ENCODE results near the gene HPGDS. TPM values are rescaled to one million over a fixed set of nuclear protein-coding genes. Genes with fewer than 3 reads are reported as not detected.

HPGDS gene
- total and polyA plus RNA-seq, 2 experiments from 2014 or later = not detected

DNA sequence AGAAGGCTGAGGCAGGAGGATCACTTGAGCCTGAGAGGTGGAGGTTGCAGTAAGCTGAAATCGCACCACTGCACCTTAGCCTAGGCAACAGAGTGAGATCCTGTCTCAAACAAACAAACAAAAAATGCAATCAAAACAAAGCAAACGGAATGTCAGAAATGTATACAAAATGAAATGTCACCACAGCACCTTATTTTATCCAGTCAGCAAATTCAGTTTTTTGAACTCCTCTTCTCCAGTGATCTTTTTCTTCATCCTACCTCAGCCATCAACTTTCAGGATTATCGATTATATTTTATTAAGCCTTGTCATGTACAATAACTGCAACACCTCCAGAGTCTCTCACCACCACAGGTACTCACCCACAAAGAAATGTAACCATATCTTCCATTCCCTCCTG lies 31.1 kb upstream of the HPGDS start (continued):
- TF ChIP-seq, protein P1, sequence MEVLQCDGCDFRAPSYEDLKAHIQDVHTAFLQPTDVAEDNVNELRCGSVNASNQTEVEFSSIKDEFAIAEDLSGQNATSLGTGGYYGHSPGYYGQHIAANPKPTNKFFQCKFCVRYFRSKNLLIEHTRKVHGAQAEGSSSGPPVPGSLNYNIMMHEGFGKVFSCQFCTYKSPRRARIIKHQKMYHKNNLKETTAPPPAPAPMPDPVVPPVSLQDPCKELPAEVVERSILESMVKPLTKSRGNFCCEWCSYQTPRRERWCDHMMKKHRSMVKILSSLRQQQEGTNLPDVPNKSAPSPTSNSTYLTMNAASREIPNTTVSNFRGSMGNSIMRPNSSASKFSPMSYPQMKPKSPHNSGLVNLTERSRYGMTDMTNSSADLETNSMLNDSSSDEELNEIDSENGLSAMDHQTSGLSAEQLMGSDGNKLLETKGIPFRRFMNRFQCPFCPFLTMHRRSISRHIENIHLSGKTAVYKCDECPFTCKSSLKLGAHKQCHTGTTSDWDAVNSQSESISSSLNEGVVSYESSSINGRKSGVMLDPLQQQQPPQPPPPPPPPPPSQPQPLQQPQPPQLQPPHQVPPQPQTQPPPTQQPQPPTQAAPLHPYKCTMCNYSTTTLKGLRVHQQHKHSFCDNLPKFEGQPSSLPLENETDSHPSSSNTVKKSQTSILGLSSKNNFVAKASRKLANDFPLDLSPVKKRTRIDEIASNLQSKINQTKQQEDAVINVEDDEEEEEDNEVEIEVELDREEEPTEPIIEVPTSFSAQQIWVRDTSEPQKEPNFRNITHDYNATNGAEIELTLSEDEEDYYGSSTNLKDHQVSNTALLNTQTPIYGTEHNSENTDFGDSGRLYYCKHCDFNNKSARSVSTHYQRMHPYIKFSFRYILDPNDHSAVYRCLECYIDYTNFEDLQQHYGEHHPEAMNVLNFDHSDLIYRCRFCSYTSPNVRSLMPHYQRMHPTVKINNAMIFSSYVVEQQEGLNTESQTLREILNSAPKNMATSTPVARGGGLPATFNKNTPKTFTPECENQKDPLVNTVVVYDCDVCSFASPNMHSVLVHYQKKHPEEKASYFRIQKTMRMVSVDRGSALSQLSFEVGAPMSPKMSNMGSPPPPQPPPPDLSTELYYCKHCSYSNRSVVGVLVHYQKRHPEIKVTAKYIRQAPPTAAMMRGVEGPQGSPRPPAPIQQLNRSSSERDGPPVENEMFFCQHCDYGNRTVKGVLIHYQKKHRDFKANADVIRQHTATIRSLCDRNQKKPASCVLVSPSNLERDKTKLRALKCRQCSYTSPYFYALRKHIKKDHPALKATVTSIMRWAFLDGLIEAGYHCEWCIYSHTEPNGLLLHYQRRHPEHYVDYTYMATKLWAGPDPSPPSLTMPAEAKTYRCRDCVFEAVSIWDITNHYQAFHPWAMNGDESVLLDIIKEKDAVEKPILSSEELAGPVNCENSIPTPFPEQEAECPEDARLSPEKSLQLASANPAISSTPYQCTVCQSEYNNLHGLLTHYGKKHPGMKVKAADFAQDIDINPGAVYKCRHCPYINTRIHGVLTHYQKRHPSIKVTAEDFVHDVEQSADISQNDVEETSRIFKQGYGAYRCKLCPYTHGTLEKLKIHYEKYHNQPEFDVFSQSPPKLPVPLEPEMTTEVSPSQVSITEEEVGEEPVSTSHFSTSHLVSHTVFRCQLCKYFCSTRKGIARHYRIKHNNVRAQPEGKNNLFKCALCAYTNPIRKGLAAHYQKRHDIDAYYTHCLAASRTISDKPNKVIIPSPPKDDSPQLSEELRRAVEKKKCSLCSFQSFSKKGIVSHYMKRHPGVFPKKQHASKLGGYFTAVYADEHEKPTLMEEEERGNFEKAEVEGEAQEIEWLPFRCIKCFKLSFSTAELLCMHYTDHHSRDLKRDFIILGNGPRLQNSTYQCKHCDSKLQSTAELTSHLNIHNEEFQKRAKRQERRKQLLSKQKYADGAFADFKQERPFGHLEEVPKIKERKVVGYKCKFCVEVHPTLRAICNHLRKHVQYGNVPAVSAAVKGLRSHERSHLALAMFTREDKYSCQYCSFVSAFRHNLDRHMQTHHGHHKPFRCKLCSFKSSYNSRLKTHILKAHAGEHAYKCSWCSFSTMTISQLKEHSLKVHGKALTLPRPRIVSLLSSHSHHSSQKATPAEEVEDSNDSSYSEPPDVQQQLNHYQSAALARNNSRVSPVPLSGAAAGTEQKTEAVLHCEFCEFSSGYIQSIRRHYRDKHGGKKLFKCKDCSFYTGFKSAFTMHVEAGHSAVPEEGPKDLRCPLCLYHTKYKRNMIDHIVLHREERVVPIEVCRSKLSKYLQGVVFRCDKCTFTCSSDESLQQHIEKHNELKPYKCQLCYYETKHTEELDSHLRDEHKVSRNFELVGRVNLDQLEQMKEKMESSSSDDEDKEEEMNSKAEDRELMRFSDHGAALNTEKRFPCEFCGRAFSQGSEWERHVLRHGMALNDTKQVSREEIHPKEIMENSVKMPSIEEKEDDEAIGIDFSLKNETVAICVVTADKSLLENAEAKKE (CRISPR knock-in tag; IDR thresholded peaks at IDR 0.05) = no peak

DNA sequence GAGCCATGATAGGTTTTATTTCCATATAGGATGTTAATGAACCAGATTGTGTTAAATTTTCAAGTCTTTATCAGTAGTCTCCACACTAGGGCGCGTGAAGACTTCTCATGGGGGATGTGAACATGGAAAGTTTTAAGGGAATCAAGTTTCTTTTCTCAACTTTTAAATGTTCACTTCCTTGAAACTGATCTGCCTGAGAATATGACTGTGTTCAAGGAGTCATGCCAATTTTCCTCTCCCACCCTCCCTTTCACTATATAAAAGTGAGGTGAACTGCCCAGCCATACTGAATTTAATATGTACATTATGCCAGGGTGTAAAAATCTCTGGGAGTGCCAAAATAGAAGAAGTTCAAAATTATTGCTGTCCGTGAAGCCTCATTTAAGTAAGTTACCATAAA lies 30.4 kb upstream of the HPGDS start:
- H3K27ac Mint-ChIP-seq = no peak overlapping the region
- no peaks in the 10 kb centered on the region for H3K9me3 Mint-ChIP-seq
- H3K27me3 Mint-ChIP-seq (ENCODE audit: insufficient read depth, low read depth, poor library complexity) = peaks cover 4% of the 10 kb centered on the region
- Histone ChIP-seq H3K27ac (ENCODE audit: low read depth) (no peak overlapping the region), H3K9me2 (ENCODE audit: insufficient read depth) (no peaks in the 10 kb centered on the region; the same call in 1 of the 2 replicates), H3K4me1 (ENCODE audit: insufficient read depth) (no peaks in the 10 kb centered on the region), H3K27me3 (ENCODE audit: insufficient read depth) (no peaks in the 10 kb centered on the region), H3F3A (replicated peaks; ENCODE audit: low read depth) (no peaks in the 10 kb centered on the region), H3K4me2 (no peak overlapping the region), H2AFZ (no peak overlapping the region), H3K4me3 (no peak overlapping the region), H4K20me1 (replicated peaks; ENCODE audit: insufficient read depth) (no peaks in the 10 kb centered on the region), H3K79me2 (replicated peaks; ENCODE audit: insufficient read depth) (no peaks in the 10 kb centered on the region), H3K36me3 (ENCODE audit: insufficient read depth) (no peaks in the 10 kb centered on the region)
- no peak for ATAC-seq
- no peak for TF ChIP-seq EZH2 (IDR thresholded peaks at IDR 0.05; ENCODE audit: low read depth, unreplicated experiment)
- no peak for DNase-seq (ENCODE audit: low spot score)
- H3K4me1 Mint-ChIP-seq = 0 out of 3 replicates have a peak, but pooled peaks cover 2% of the 10 kb centered on the region
- no peaks in the 10 kb centered on the region for H3K36me3 Mint-ChIP-seq (ENCODE audit: low read depth)
- H3K4me3 Mint-ChIP-seq = no peak overlapping the region

DNA sequence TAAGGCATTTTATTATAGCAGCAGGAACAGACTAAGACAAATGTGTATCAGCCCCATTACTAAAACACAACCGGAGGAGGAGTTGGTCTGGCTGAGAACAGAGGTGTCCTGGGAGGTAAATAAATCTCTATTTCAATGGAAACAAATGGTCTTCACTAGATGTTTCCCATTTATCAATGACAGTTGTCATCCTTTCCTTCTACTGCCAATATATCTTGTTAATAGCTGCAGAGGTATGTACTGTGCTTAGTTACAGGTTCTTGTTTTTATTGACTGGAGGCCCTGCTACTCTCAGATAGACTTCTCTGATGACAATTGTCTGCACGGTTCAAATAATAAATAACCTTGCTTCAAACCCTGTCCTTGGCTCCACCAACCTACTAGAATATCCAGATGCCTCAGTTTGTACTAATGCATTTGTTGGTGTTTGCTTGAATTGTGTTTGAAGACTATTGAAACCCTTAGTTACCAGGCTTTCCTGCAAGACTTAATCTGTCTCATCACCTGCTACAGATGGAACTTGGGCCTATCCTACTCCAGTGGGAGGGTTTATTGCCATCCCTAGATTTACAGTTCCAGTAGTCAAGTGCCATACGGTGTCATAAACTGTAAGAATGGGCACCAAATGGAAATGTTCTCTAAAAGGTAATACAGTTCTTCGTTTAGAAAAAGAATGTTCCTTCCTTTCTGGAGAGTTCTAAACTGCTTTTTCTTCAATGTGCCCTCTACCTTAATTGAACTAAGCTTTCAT lies 29.8 kb upstream of the HPGDS start:
- ATAC-seq (no peak), DNase-seq (ENCODE audit: low spot score) (no peak)
- Mint-ChIP-seq H3K36me3 (ENCODE audit: low read depth) (no peaks in the 10 kb centered on the region), H3K27me3 (ENCODE audit: insufficient read depth, low read depth, poor library complexity) (peaks cover 4% of the 10 kb centered on the region), H3K9me3 (no peaks in the 10 kb centered on the region), H3K4me3 (no peak overlapping the region), H3K4me1 (0 out of 3 replicates have a peak, but pooled peaks cover 2% of the 10 kb centered on the region), H3K27ac (no peak overlapping the region)
- Histone ChIP-seq H4K20me1 (replicated peaks; ENCODE audit: insufficient read depth) (no peaks in the 10 kb centered on the region), H3F3A (replicated peaks; ENCODE audit: low read depth) (no peaks in the 10 kb centered on the region), H3K36me3 (ENCODE audit: insufficient read depth) (no peaks in the 10 kb centered on the region), H3K9me2 (ENCODE audit: insufficient read depth) (no peaks in the 10 kb centered on the region; the same call in 1 of the 2 replicates), H3K4me2 (no peak overlapping the region), H3K4me3 (no peak overlapping the region), H3K4me1 (ENCODE audit: insufficient read depth) (no peaks in the 10 kb centered on the region), H3K27ac (ENCODE audit: low read depth) (no peak overlapping the region), H3K27me3 (ENCODE audit: insufficient read depth) (no peaks in the 10 kb centered on the region), H3K79me2 (replicated peaks; ENCODE audit: insufficient read depth) (no peaks in the 10 kb centered on the region), H2AFZ (no peak overlapping the region)
- TF ChIP-seq EZH2 (IDR thresholded peaks at IDR 0.05; ENCODE audit: low read depth, unreplicated experiment) = no peak
- no peak for TF ChIP-seq NANOG (IDR thresholded peaks at IDR 0.05; ENCODE audit: borderline replicate concordance)

Measured in GM23338 (cell line).